Measurements from ENCODE around the gene DUSP9.

- TF ChIP-seq EZH2 (IDR thresholded peaks at IDR 0.05; ENCODE audit: borderline replicate concordance, control insufficient read depth, low read depth, low read length) (no peak), RCOR1 (conservative IDR thresholded peaks at IDR 0.05; ENCODE audit: low read depth, low read length) (no peak), BCL11A (IDR thresholded peaks at IDR 0.05; ENCODE audit: low read depth, low read length) (no peak)
Measured at GRCh38 chrX:153600032-153600373, 47.0 kb upstream of the DUSP9 start.

Measured in GM12878 (cell line).